ENCODE results near the gene GNRHR. TPM values are rescaled to one million over a fixed set of nuclear protein-coding genes. Genes with fewer than 3 reads are reported as not detected.

GNRHR gene
- total RNA-seq (2014; rRNA removed; shearing (Covaris generic)) (not detected in 2 replicates), polyA plus RNA-seq (2016; fragmentation: Nextera tagmentation; extraction: Ambion mirVana) (0.10 TPM in 1 of 2 replicates, not detected in the other)
- long read RNA-seq = 0 reads

- Histone ChIP-seq H3K4me2 (no peak within 1 kb of the TSS), H3K4me1 (ENCODE audit: insufficient read depth) (no peaks in the 10 kb centered on the region; the same call in 1 of the 2 replicates), H3F3A (replicated peaks; ENCODE audit: low read depth) (no peaks in the 10 kb centered on the region), H3K79me2 (replicated peaks; ENCODE audit: insufficient read depth) (no peaks in the 10 kb centered on the region), H3K9me2 (ENCODE audit: insufficient read depth) (no peaks in the 10 kb centered on the region), H4K20me1 (replicated peaks; ENCODE audit: insufficient read depth) (no peaks in the 10 kb centered on the region), H2AFZ (0 out of 2 replicates have a peak within 1 kb of the TSS, but pooled peaks have one; percentile 4), H3K27ac (ENCODE audit: low read depth) (no peak within 1 kb of the TSS), H3K27me3 (ENCODE audit: insufficient read depth) (no peaks in the 10 kb centered on the region), H3K36me3 (ENCODE audit: insufficient read depth) (no peaks in the 10 kb centered on the region), H3K4me3 (no peak within 1 kb of the TSS)
- H3K4me1 Mint-ChIP-seq = peaks cover 14% of the 10 kb centered on the region
- no peak within 1 kb of the TSS for H3K4me3 Mint-ChIP-seq
- peak within 1 kb of the TSS; percentile 65; the same call in 1 of the 2 replicates for H3K27ac Mint-ChIP-seq
- TF ChIP-seq JUNB (IDR thresholded peaks at IDR 0.05; ENCODE audit: unreplicated experiment) (no peak), ETS1 (IDR thresholded peaks at IDR 0.05) (no peak), POLR2AphosphoS5 (IDR thresholded peaks at IDR 0.05; ENCODE audit: low read depth) (no peak), CTCF (conservative IDR thresholded peaks at IDR 0.05; ENCODE audit: low read depth in 2 of 2) (no peak), EZH2phosphoT487 (IDR thresholded peaks at IDR 0.05; ENCODE audit: unreplicated experiment) (no peak), ZNF331 (CRISPR knock-in tag; IDR thresholded peaks at IDR 0.05; ENCODE audit: low read depth) (no peak)
- H3K27me3 Mint-ChIP-seq (ENCODE audit: insufficient read depth, low read depth, poor library complexity) = no peaks in the 10 kb centered on the region
- H3K36me3 Mint-ChIP-seq (ENCODE audit: low read depth) = no peaks in the 10 kb centered on the region
- DNase-seq (ENCODE audit: low spot score) (no peak), ATAC-seq (no peak)
- no peaks in the 10 kb centered on the region for H3K9me3 Mint-ChIP-seq
These were observed at the start of gene GNRHR for GRCh38 chr4:67754288-67754687. Gene GNRHR (minus strand): TSS chr4:67754388. CDS start chr4:67754335, 53 bp downstream.

- Mint-ChIP-seq H3K27me3 (ENCODE audit: insufficient read depth, low read depth, poor library complexity) (no peaks in the 10 kb centered on the region), H3K9me3 (no peaks in the 10 kb centered on the region), H3K4me3 (no peak overlapping the region), H3K27ac (no peak overlapping the region), H3K4me1 (no peaks in the 10 kb centered on the region), H3K36me3 (ENCODE audit: low read depth) (no peaks in the 10 kb centered on the region)
- Histone ChIP-seq H2AFZ (no peak overlapping the region), H3K4me1 (ENCODE audit: insufficient read depth) (no peaks in the 10 kb centered on the region), H3K79me2 (replicated peaks; ENCODE audit: insufficient read depth) (no peaks in the 10 kb centered on the region), H3K36me3 (ENCODE audit: insufficient read depth) (no peaks in the 10 kb centered on the region), H3K4me2 (no peak overlapping the region), H3K27ac (ENCODE audit: low read depth) (no peak overlapping the region), H3F3A (replicated peaks; ENCODE audit: low read depth) (no peaks in the 10 kb centered on the region), H3K27me3 (ENCODE audit: insufficient read depth) (no peaks in the 10 kb centered on the region), H3K4me3 (no peak overlapping the region), H4K20me1 (replicated peaks; ENCODE audit: insufficient read depth) (no peaks in the 10 kb centered on the region), H3K9me2 (ENCODE audit: insufficient read depth) (no peaks in the 10 kb centered on the region)
- DNase-seq (ENCODE audit: low spot score) (no peak), ATAC-seq (no peak)
- no peak for TF ChIP-seq ETS1 (IDR thresholded peaks at IDR 0.05)
- no peak for TF ChIP-seq ZNF462 (CRISPR knock-in tag; IDR thresholded peaks at IDR 0.05)
- no peak for TF ChIP-seq ZNF114 (CRISPR knock-in tag; IDR thresholded peaks at IDR 0.05)
- TF ChIP-seq NANOG (IDR thresholded peaks at IDR 0.05; ENCODE audit: borderline replicate concordance) = no peak
- no peak for TF ChIP-seq STAT1 (IDR thresholded peaks at IDR 0.05; ENCODE audit: unreplicated experiment)
- no peak for TF ChIP-seq EZH2phosphoT487 (IDR thresholded peaks at IDR 0.05; ENCODE audit: unreplicated experiment)
- TF ChIP-seq CREB1 (CRISPR knock-in tag; IDR thresholded peaks at IDR 0.05; ENCODE audit: low read depth) = no peak
- TF ChIP-seq EZH2 (IDR thresholded peaks at IDR 0.05; ENCODE audit: low read depth, unreplicated experiment) = no peak
These were observed 42.6 kb upstream of the GNRHR start for GRCh38 chr4:67796810-67797209.

Data from GM23338 (cell line).